Neural cell (in vitro differentiated cells): Measurements from ENCODE around the gene COL5A1. TPM values are rescaled to one million over a fixed set of nuclear protein-coding genes. Genes with fewer than 3 reads are reported as not detected.

Experiments used
- H2AFZ ChIP-seq: fragments of 200-600, 300-800 bp; sonication (generic), shearing (Covaris generic); 2 replicates; pipeline ENCODE4 v1.6.0; 2014; ENCODE audit warnings: low read depth, mild to moderate bottlenecking, antibody characterized with exemption, low read length, moderate library complexity
- H3F3A ChIP-seq: fragments of 200-600 bp; shearing (Covaris generic); 2 replicates; pipeline ENCODE4 v1.6.1; 2016; ENCODE audit warnings: mild to moderate bottlenecking, moderate library complexity, mixed read lengths, antibody characterized with exemption, low read length; ENCODE audit not compliant: insufficient read depth, poor library complexity, severe bottlenecking
- H3K27ac ChIP-seq: fragments of 200-600, 300-800 bp; sonication (generic), shearing (Covaris generic); 2 replicates; pipeline ENCODE4 v1.5.1; 2014; ENCODE audit warnings: mild to moderate bottlenecking, low read length, moderate library complexity
- H3K27me3 ChIP-seq: fragments of 300-800, 200-600 bp; sonication (generic), shearing (Covaris generic); 2 replicates; pipeline ENCODE4 v1.6.0; 2014; ENCODE audit warnings: mild to moderate bottlenecking, low read depth, low read length, moderate library complexity; ENCODE audit not compliant: insufficient read depth
- H3K36me3 ChIP-seq: fragments of 300-800, 200-600 bp; sonication (generic), shearing (Covaris generic); 2 replicates; pipeline ENCODE4 v1.5.1; 2014; ENCODE audit warnings: mild to moderate bottlenecking, antibody characterized with exemption, low read length, moderate library complexity; ENCODE audit not compliant: insufficient read depth
- H3K4me2 ChIP-seq: fragments of 300-800, 200-600 bp; sonication (generic), shearing (Covaris generic); 2 replicates; pipeline ENCODE4 v1.6.0; 2014; ENCODE audit warnings: mild to moderate bottlenecking, low read length
- H3K4me3 ChIP-seq: fragments of 300-800, 200-600 bp; sonication (generic), shearing (Covaris generic); 2 replicates; pipeline ENCODE4 v1.5.1; 2014; ENCODE audit warnings: mild to moderate bottlenecking, low read length, moderate library complexity
- H3K79me2 ChIP-seq: fragments of 200-600 bp; shearing (Covaris generic); replicated peaks from 2 replicates; pipeline ENCODE4 v1.6.0; 2014; ENCODE audit warnings: mild to moderate bottlenecking, low read length, moderate library complexity; ENCODE audit not compliant: insufficient read depth
- H3K9ac ChIP-seq: fragments of 300-800, 200-600 bp; sonication (generic), shearing (Covaris generic); 2 replicates; pipeline ENCODE4 v1.6.1; 2016; ENCODE audit warnings: mild to moderate bottlenecking, low read length, mixed read lengths
- H3K9me2 ChIP-seq: fragments of 200-600 bp; shearing (Covaris generic); 2 replicates; pipeline ENCODE4 v1.6.1; 2016; ENCODE audit warnings: mild to moderate bottlenecking, low read length, mixed read lengths; ENCODE audit not compliant: insufficient read depth
- H3K9me3 ChIP-seq: fragments of 200-600, 300-800 bp; sonication (generic), shearing (Covaris generic); 2 replicates; pipeline ENCODE4 v1.6.1; 2016; ENCODE audit warnings: mild to moderate bottlenecking, mixed run types, low read length, moderate library complexity, mixed read lengths
- H4K20me1 ChIP-seq: fragments of 200-600 bp; shearing (Covaris generic); 2 replicates; pipeline ENCODE4 v1.6.1; 2016; ENCODE audit warnings: mild to moderate bottlenecking, mixed run types; ENCODE audit not compliant: insufficient read depth
- EP300 ChIP-seq: fragments of 450-650 bp; conservative IDR thresholded peaks from 2 replicates; pipeline ENCODE4 v1.6.1; 2014; ENCODE audit warnings: antibody characterized with exemption, mild to moderate bottlenecking, moderate library complexity; ENCODE audit not compliant: poor library complexity, severe bottlenecking
- EZH2 ChIP-seq: fragments of 200-600, 300-800 bp; shearing (Covaris generic), sonication (generic); IDR thresholded peaks from 2 replicates; pipeline ENCODE4 v1.6.1; 2014; ENCODE audit warnings: antibody characterized with exemption, low read length, borderline replicate concordance, mild to moderate bottlenecking; ENCODE audit not compliant: insufficient read depth, poor library complexity, severe bottlenecking
- MXI1 ChIP-seq: fragments of 450-650 bp; conservative IDR thresholded peaks from 2 replicates; pipeline ENCODE4 v1.6.1; 2014; ENCODE audit warnings: antibody characterized with exemption, mild to moderate bottlenecking; ENCODE audit not compliant: poor library complexity, severe bottlenecking
- POLR2AphosphoS5 ChIP-seq: IDR thresholded peaks from 2 replicates; pipeline ENCODE4 v1.6.1; 2012
- RAD21 ChIP-seq: fragments of 450-650 bp; conservative IDR thresholded peaks from 2 replicates; pipeline ENCODE4 v1.6.1; 2014; ENCODE audit warnings: antibody characterized with exemption, mild to moderate bottlenecking, moderate library complexity
- REST ChIP-seq: IDR thresholded peaks from 2 replicates; pipeline ENCODE4 v1.6.1; 2012; ENCODE audit warnings: borderline replicate concordance
- TAF1 ChIP-seq: IDR thresholded peaks from 2 replicates; pipeline ENCODE4 v1.6.1; 2012; ENCODE audit warnings: low read depth
- polyA plus RNA-seq: library from polyadenylated mRNA; depleted of rRNA; stranded (reverse); fragments of >200 nt; gene quantifications from 2 replicates; pipeline ENCODE4 v1.2.3, GENCODE V29; 2014
- TF ChIP-seq, protein P1 (sequence below): fragments of 450-650 bp; IDR thresholded peaks from 2 replicates; pipeline ENCODE4 v1.5.1; 2014; ENCODE audit warnings: antibody characterized with exemption, mild to moderate bottlenecking, moderate library complexity; ENCODE audit not compliant: poor library complexity, severe bottlenecking

COL5A1 gene
- polyA plus RNA-seq, 1 donor from 2014 or later: not detected

DNA sequence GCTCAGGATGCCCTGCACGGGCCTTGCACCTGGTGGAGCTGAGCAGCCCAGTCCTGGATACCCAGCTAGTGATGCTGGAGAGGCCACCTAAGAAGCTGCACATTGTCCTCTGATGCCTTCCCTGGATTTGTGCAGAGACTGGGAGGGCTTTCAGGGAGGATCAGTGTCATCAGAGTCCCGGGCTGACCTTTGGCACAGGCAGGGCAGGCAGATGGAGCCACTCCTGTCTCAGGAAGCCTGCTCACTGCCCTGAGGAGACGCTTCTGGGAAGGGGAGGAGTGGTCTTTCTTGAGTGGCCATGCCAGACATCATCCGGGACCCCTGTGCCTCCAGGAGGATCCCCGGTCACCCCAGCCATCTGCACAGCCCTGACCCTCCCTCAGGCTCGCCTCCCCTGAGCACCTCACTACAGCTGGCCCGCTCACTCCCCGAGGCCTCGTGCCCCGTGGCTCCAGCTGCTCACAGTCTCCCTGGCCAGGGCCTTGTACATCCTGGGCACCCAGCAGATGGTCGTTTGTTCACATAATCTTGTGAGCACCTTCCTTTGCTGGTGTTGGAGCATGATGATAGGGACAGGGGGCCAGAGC is 191.8 kb downstream of the COL5A1 start (continued):
- TF ChIP-seq EP300 (no peak), POLR2AphosphoS5 (no peak), RAD21 (no peak)

GRCh38 chr9:134834217-134834956 is 192.8 kb downstream of the COL5A1 start:
- Histone ChIP-seq H3K9me2 (no peaks in the 10 kb centered on the region), H3K9ac (no peak overlapping the region), H3K4me3 (no peak overlapping the region), H3F3A (no peaks in the 10 kb centered on the region), H3K27me3 (no peaks in the 10 kb centered on the region), H4K20me1 (no peaks in the 10 kb centered on the region), H3K36me3 (no peaks in the 10 kb centered on the region), H2AFZ (no peak overlapping the region), H3K27ac (no peak overlapping the region), H3K79me2 (no peaks in the 10 kb centered on the region), H3K9me3 (no peaks in the 10 kb centered on the region), H3K4me2 (no peak overlapping the region)
- TF ChIP-seq POLR2AphosphoS5 (no peak), REST (no peak), MXI1 (no peak), EP300 (no peak), RAD21 (no peak)
- TF ChIP-seq, protein P1, sequence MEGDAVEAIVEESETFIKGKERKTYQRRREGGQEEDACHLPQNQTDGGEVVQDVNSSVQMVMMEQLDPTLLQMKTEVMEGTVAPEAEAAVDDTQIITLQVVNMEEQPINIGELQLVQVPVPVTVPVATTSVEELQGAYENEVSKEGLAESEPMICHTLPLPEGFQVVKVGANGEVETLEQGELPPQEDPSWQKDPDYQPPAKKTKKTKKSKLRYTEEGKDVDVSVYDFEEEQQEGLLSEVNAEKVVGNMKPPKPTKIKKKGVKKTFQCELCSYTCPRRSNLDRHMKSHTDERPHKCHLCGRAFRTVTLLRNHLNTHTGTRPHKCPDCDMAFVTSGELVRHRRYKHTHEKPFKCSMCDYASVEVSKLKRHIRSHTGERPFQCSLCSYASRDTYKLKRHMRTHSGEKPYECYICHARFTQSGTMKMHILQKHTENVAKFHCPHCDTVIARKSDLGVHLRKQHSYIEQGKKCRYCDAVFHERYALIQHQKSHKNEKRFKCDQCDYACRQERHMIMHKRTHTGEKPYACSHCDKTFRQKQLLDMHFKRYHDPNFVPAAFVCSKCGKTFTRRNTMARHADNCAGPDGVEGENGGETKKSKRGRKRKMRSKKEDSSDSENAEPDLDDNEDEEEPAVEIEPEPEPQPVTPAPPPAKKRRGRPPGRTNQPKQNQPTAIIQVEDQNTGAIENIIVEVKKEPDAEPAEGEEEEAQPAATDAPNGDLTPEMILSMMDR: no peak

DNA sequence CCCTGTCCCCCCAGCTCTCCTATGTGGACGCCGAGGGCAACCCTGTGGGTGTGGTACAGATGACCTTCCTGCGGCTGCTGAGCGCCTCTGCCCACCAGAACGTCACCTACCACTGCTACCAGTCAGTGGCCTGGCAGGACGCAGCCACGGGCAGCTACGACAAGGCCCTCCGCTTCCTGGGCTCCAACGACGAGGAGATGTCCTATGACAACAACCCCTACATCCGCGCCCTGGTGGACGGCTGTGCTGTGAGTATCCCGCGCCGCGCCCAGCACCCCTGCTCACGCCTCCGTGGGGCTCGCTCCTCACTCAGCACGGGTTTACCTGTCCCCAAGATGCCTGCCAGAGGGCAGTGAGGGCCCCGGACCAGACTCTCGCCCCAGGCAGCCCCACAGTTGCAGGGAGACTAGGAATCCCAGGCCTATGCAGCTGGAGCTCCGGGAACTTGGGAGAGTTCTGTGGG is 193.4 kb downstream of the COL5A1 start:
- H3K27ac ChIP-seq: no peak overlapping the region
- no peak overlapping the region for H3K4me3 ChIP-seq
- H3K79me2 ChIP-seq: no peaks in the 10 kb centered on the region
- H3K9me3 ChIP-seq: no peaks in the 10 kb centered on the region
- no peak overlapping the region for H3K4me2 ChIP-seq
- no peak overlapping the region for H2AFZ ChIP-seq
- H3K27me3 ChIP-seq: no peaks in the 10 kb centered on the region
- H3F3A ChIP-seq: no peaks in the 10 kb centered on the region
- H3K9ac ChIP-seq: no peak overlapping the region
- H4K20me1 ChIP-seq: no peaks in the 10 kb centered on the region
- TF ChIP-seq EZH2 (no peak), TAF1 (no peak)
- H3K9me2 ChIP-seq: no peaks in the 10 kb centered on the region
- no peaks in the 10 kb centered on the region for H3K36me3 ChIP-seq
